Activated B cell treated with CpG ODN at 0.5 μM for 24 hours (primary cell): ENCODE measurements around the gene SLC19A2. TPM values are rescaled to one million over a fixed set of nuclear protein-coding genes. Genes with fewer than 3 reads are reported as not detected.

ENCODE experiments used
- ATAC-seq: fragments of 200-7000 bp; cut with Tn5 transposase; one replicate; pipeline ENCODE4 v1.10.0; 2021; ENCODE audit warnings: low read depth, mild to moderate bottlenecking, moderate library complexity
- CTCF ChIA-PET: fragments of 350-600 bp; sonication (Branson Sonifier 250); formaldehyde crosslinking; loops from one replicate; lab custom pipeline; 2021; ENCODE audit warnings: antibody characterized with exemption; lab: Charles Lee
- POLR2A ChIA-PET: fragments of 350-600 bp; sonication (Branson Sonifier 250); formaldehyde crosslinking; loops from one replicate; lab custom pipeline; 2021; ENCODE audit warnings: antibody characterized with exemption; lab: Charles Lee
- DNase-seq: peaks from one replicate; pipeline ENCODE4 v3.0.0; 2022
- H3K27ac Mint-ChIP-seq: one replicate; pipeline ENCODE4 v1.8.0; 2020; ENCODE audit warnings: mixed read lengths
- H3K27me3 Mint-ChIP-seq: one replicate; pipeline ENCODE4 v1.8.0; 2021; ENCODE audit warnings: mixed read lengths
- H3K36me3 Mint-ChIP-seq: one replicate; pipeline ENCODE4 v1.8.0; 2021; ENCODE audit warnings: low read depth, mixed read lengths
- H3K4me1 Mint-ChIP-seq: one replicate; pipeline ENCODE4 v1.8.0; 2021; ENCODE audit warnings: mixed read lengths
- H3K4me3 Mint-ChIP-seq: one replicate; pipeline ENCODE4 v1.8.0; 2020; ENCODE audit warnings: mild to moderate bottlenecking, mixed read lengths
- H3K9me3 Mint-ChIP-seq: one replicate; pipeline ENCODE4 v1.8.0; 2020; ENCODE audit warnings: mixed read lengths
- CTCF ChIP-seq: fragments of 200-600 bp; IDR thresholded peaks from one replicate; pipeline ENCODE4 v1.8.0; 2022; ENCODE audit warnings: antibody characterized with exemption, mild to moderate bottlenecking
- intact Hi-C: fragments of 100-400 bp; cut with micrococcal nuclease; formaldehyde crosslinking; loops from one replicate; pipeline ENCODE4 v1.15.1; 2024
- total RNA-seq: library from RNA; stranded (reverse); gene quantifications from 2 replicates; pipeline ENCODE4 v1.2.3, GENCODE V29; 2022

Gene SLC19A2
- total RNA-seq, 1 donor from 2014 or later: 3.6 TPM

- TF ChIP-seq CTCF: no peak
- ChIA-PET POLR2A (no interaction called here), CTCF (no interaction called here)
- Mint-ChIP-seq H3K4me3 (no peak overlapping the region), H3K27ac (no peak overlapping the region), H3K9me3 (no peaks in the 10 kb centered on the region), H3K36me3 (no peaks in the 10 kb centered on the region), H3K27me3 (peaks cover 31% of the 10 kb centered on the region), H3K4me1 (no peaks in the 10 kb centered on the region)
- DNase-seq (no peak), ATAC-seq (no peak)
- intact Hi-C loops: no loop called here
These were observed 9.5 kb upstream of the SLC19A2 start for GRCh38 chr1:169495046-169495775.

DNA sequence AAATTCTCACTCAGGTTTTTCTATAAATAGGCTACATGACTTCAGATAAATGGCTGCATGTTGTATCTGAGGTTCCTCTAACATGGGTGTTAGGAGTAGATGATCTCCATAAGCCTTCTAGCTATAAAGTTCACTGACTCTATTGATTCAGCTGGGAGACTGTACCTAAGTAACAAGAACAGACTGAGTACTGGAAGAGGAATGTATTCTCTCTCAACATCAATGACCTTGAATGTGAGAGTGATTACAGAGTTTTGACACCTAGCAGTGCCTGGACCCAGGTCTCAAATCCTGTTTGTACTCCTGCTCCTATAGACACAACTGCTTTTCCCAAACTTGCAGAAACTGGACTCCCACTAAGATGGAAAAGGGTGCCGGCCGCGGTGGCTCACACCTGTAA is 8.6 kb upstream of the SLC19A2 start:
- no peak for ATAC-seq
- no peaks in the 10 kb centered on the region for H3K36me3 Mint-ChIP-seq
- H3K4me1 Mint-ChIP-seq: no peaks in the 10 kb centered on the region
- no peak overlapping the region for H3K27ac Mint-ChIP-seq
- intact Hi-C loops: no loop called here
- peaks cover 26% of the 10 kb centered on the region for H3K27me3 Mint-ChIP-seq
- no peak for TF ChIP-seq CTCF
- no peaks in the 10 kb centered on the region for H3K9me3 Mint-ChIP-seq
- CTCF ChIA-PET: no interaction called here
- POLR2A ChIA-PET: interaction anchor here (0.6 kb wide), 1 partner anchor 8 kb away, joined by 6 read pairs; the partner anchor contains the start of gene SLC19A2
- DNase-seq: no peak
- no peak overlapping the region for H3K4me3 Mint-ChIP-seq

GRCh38 chr1:169493251-169493650 is 7.5 kb upstream of the SLC19A2 start:
- Mint-ChIP-seq H3K4me1 (no peaks in the 10 kb centered on the region), H3K4me3 (no peak overlapping the region), H3K9me3 (no peaks in the 10 kb centered on the region), H3K27ac (no peak overlapping the region), H3K36me3 (no peaks in the 10 kb centered on the region), H3K27me3 (peaks cover 19% of the 10 kb centered on the region)
- intact Hi-C loops: no loop called here
- no peak for TF ChIP-seq CTCF
- no peak for DNase-seq
- POLR2A ChIA-PET: no interaction called here
- ATAC-seq: no peak
- CTCF ChIA-PET: no interaction called here

DNA sequence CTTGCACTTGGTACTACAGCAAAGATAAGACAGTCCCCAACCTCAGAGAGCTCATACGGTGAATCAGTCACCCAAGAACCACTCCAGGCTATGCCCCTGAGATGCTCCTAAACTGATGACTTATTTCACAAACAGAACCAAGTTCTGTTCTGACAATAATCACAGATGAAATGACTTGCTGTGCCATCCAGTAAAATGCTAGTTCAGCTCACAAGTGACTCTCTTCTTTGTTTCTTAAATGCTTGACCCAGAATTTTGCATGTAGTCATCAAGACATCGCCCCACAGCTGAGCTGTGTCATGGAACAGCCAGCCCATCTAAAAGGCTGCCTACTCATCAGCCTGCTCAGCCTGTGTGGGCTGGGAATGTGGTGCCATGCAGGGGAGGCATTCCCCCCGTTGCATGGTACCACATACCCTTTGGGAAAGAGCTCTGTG is 6.1 kb upstream of the SLC19A2 start:
- ChIA-PET CTCF (no interaction called here), POLR2A (interaction anchor here (0.5 kb wide), 1 partner anchor 350 kb away, joined by 4 read pairs; no protein-coding TSS in a partner anchor)
- Mint-ChIP-seq H3K9me3 (no peaks in the 10 kb centered on the region), H3K36me3 (no peaks in the 10 kb centered on the region), H3K4me1 (peaks cover under 1% of the 10 kb centered on the region), H3K27ac (no peak overlapping the region), H3K27me3 (peaks cover 13% of the 10 kb centered on the region), H3K4me3 (no peak overlapping the region)
- no peak for TF ChIP-seq CTCF
- DNase-seq: no peak
- intact Hi-C loops: no loop called here
- no peak for ATAC-seq

GRCh38 chr1:169488157-169488556 is 2.4 kb upstream of the SLC19A2 start:
- no peak overlapping the region for H3K4me3 Mint-ChIP-seq
- ChIA-PET POLR2A (no interaction called here), CTCF (no interaction called here)
- no peak overlapping the region for H3K27ac Mint-ChIP-seq
- H3K4me1 Mint-ChIP-seq: peaks cover 27% of the 10 kb centered on the region
- intact Hi-C loops: loop anchor here (5.0 to 10.0 kb wide), 8 partner anchors 99 to 1997 kb away; partner anchors contain the start of genes DCAF6, F5, FMO4 and KIFAP3
- no peak for TF ChIP-seq CTCF
- H3K27me3 Mint-ChIP-seq: no peaks in the 10 kb centered on the region
- no peak for ATAC-seq
- peaks cover 9% of the 10 kb centered on the region for H3K36me3 Mint-ChIP-seq
- no peak for DNase-seq
- H3K9me3 Mint-ChIP-seq: no peaks in the 10 kb centered on the region
